ENCODE data around the gene LHFPL3. TPM values are rescaled to one million over a fixed set of nuclear protein-coding genes. Genes with fewer than 3 reads are reported as not detected.

The LHFPL3 gene
- total RNA-seq, 1 donor from 2014 or later: 0.30 TPM

GRCh38 chr7:104955276-104955675 is 626.9 kb downstream of the LHFPL3 start:
- Histone ChIP-seq H3K27ac (no peak overlapping the region), H3K4me2 (no peak overlapping the region), H2AFZ (replicated peaks) (no peak overlapping the region), H3K79me2 (ENCODE audit: low read depth) (no peaks in the 10 kb centered on the region), H3K9me3 (ENCODE audit: low read depth) (no peaks in the 10 kb centered on the region), H4K20me1 (ENCODE audit: low read depth) (no peaks in the 10 kb centered on the region), H3K4me3 (no peak overlapping the region), H3K27me3 (no peaks in the 10 kb centered on the region), H3K9ac (no peak overlapping the region), H3F3A (ENCODE audit: low read depth) (no peaks in the 10 kb centered on the region), H3K4me1 (no peaks in the 10 kb centered on the region), H3K36me3 (no peaks in the 10 kb centered on the region)
- Mint-ChIP-seq H3K27ac (peak overlapping the region; percentile 11), H3K27me3 (ENCODE audit: insufficient read depth, low read depth) (peaks cover 3% of the 10 kb centered on the region), H3K36me3 (peaks cover 5% of the 10 kb centered on the region), H3K9me3 (peaks cover 14% of the 10 kb centered on the region), H3K4me1 (peaks cover 34% of the 10 kb centered on the region), H3K4me3 (no peak overlapping the region)
- TF ChIP-seq CTCF (IDR thresholded peaks at IDR 0.05): no peak
- TF ChIP-seq EZH2 (IDR thresholded peaks at IDR 0.05): no peak
- TF ChIP-seq EZH2phosphoT487 (IDR thresholded peaks at IDR 0.05): no peak
- no peak for DNase-seq (ENCODE audit: low spot score)

Small RNA genes lying within 50 kb of the gene (small RNA-seq; reads per million reads assigned to genes)
- gene RN7SL8P: not detected

Other genes starting within 250 kb of the LHFPL3 start
- 14.4 and 14.9 TPM in 2 replicates for gene ORC5, start 120.6 kb upstream of the LHFPL3 start, total RNA-seq (ENCODE audit: low replicate concordance)